HEK293 (cell line): Measurements from ENCODE around the gene PTGDR2.

Experiments
- CTCF ChIA-PET: fragments of 350-600 bp; formaldehyde crosslinking; extraction: SDS; loops from one replicate; lab custom pipeline; 2021; ENCODE audit warnings: antibody characterized with exemption; lab: Yijun Ruan, JAX
- POLR2A ChIA-PET: fragments of 300-600 bp; formaldehyde crosslinking; extraction: SDS; loops from one replicate; lab custom pipeline; 2020; ENCODE audit warnings: antibody characterized with exemption, inconsistent platforms; lab: Yijun Ruan, JAX
- H3K27ac ChIP-seq: fragments of 200-500 bp; sonication (Bioruptor generic); 2 replicates; pipeline ENCODE4 v1.5.1; 2014; ENCODE audit warnings: low read depth, low read length, control low read depth, inconsistent platforms; ENCODE audit errors: extremely low read depth
- H3K36me3 ChIP-seq, 2 experiments: fragments of 200-500 bp in 1 of 2; sonication (Bioruptor generic) in 1 of 2; 1 replicate in 1 of 2; 2 replicates in 1 of 2; pipeline ENCODE4 v1.5.1; 2014 to 2017; ENCODE audit warnings: inconsistent platforms in 2 of 2, low read length in 2 of 2; ENCODE audit not compliant: control insufficient read depth in 2 of 2, insufficient read depth in 1 of 2
- H3K4me1 ChIP-seq: fragments of 200-500 bp; sonication (Bioruptor generic); 2 replicates; pipeline ENCODE4 v1.5.1; 2014; ENCODE audit warnings: mild to moderate bottlenecking, low read length, inconsistent platforms; ENCODE audit not compliant: control insufficient read depth, insufficient read depth
- H3K4me3 ChIP-seq: 2 replicates; pipeline ENCODE4 v1.5.1; 2011; ENCODE audit warnings: low read depth, mild to moderate bottlenecking, control low read depth, low read length, moderate library complexity
- H3K9me3 ChIP-seq: fragments of 200-500 bp; sonication (Bioruptor generic); 2 replicates; pipeline ENCODE4 v1.5.1; 2014; ENCODE audit warnings: low read depth, low read length, inconsistent platforms; ENCODE audit not compliant: control insufficient read depth, insufficient read depth
- YY1 ChIP-seq: fragments of 450-650 bp; formaldehyde crosslinking; IDR thresholded peaks from 2 replicates; pipeline ENCODE4 v1.5.1; 2018; ENCODE audit warnings: missing biosample characterization, missing genetic modification characterization
- ZFHX2 ChIP-seq: fragments of 450-650 bp; formaldehyde crosslinking; conservative IDR thresholded peaks from 2 replicates; pipeline ENCODE4 v1.5.1; 2016; ENCODE audit warnings: missing biosample characterization, missing genetic modification characterization
- ZNF175 ChIP-seq: fragments of 450-650 bp; formaldehyde crosslinking; IDR thresholded peaks from 2 replicates; pipeline ENCODE4 v1.5.1; 2016; ENCODE audit warnings: missing biosample characterization, missing genetic modification characterization
- ZNF266 ChIP-seq: fragments of 450-650 bp; formaldehyde crosslinking; IDR thresholded peaks from 2 replicates; pipeline ENCODE4 v1.5.1; 2016; ENCODE audit warnings: missing biosample characterization, missing genetic modification characterization, low read depth
- ZNF391 ChIP-seq: fragments of 450-650 bp; formaldehyde crosslinking; IDR thresholded peaks from 2 replicates; pipeline ENCODE4 v1.5.1; 2016; ENCODE audit warnings: low read depth, missing biosample characterization, missing genetic modification characterization, borderline replicate concordance
- ZNF433 ChIP-seq: fragments of 450-650 bp; formaldehyde crosslinking; IDR thresholded peaks from 2 replicates; pipeline ENCODE4 v1.5.1; 2016; ENCODE audit warnings: missing biosample characterization, missing genetic modification characterization, low read depth
- ZNF514 ChIP-seq: fragments of 450-650 bp; formaldehyde crosslinking; IDR thresholded peaks from 2 replicates; pipeline ENCODE4 v1.5.1; 2016; ENCODE audit warnings: missing biosample characterization, missing genetic modification characterization
- ZNF76 ChIP-seq: fragments of 450-650 bp; formaldehyde crosslinking; IDR thresholded peaks from 2 replicates; pipeline ENCODE4; 2016; ENCODE audit warnings: low read depth, missing biosample characterization, missing genetic modification characterization, borderline replicate concordance
- ZNF768 ChIP-seq: fragments of 450-650 bp; formaldehyde crosslinking; IDR thresholded peaks from 2 replicates; pipeline ENCODE4 v1.5.1; 2018; ENCODE audit warnings: missing biosample characterization, mild to moderate bottlenecking, missing genetic modification characterization
- ZSCAN16 ChIP-seq: fragments of 450-650 bp; formaldehyde crosslinking; IDR thresholded peaks from 2 replicates; pipeline ENCODE4 v1.5.1; 2016; ENCODE audit warnings: missing biosample characterization, missing genetic modification characterization
- TF ChIP-seq, protein P1 (sequence below): fragments of 450-650 bp; formaldehyde crosslinking; IDR thresholded peaks from 2 replicates; pipeline ENCODE4; 2016; ENCODE audit warnings: missing biosample characterization, missing genetic modification characterization
- TF ChIP-seq, protein P2 (sequence below): fragments of 450-650 bp; formaldehyde crosslinking; IDR thresholded peaks from 2 replicates; pipeline ENCODE4 v1.5.0; 2017; ENCODE audit warnings: missing biosample characterization, missing genetic modification characterization, borderline replicate concordance
- TF ChIP-seq, protein P3 (sequence below): fragments of 450-650 bp; formaldehyde crosslinking; conservative IDR thresholded peaks from 2 replicates; pipeline ENCODE4 v1.5.1; 2016; ENCODE audit warnings: low read depth, missing biosample characterization, missing genetic modification characterization
- TF ChIP-seq, protein P4 (sequence below): fragments of 450-650 bp; formaldehyde crosslinking; IDR thresholded peaks from 2 replicates; pipeline ENCODE4 v1.5.1; 2017; ENCODE audit warnings: missing biosample characterization, missing genetic modification characterization

The PTGDR2 gene

DNA sequence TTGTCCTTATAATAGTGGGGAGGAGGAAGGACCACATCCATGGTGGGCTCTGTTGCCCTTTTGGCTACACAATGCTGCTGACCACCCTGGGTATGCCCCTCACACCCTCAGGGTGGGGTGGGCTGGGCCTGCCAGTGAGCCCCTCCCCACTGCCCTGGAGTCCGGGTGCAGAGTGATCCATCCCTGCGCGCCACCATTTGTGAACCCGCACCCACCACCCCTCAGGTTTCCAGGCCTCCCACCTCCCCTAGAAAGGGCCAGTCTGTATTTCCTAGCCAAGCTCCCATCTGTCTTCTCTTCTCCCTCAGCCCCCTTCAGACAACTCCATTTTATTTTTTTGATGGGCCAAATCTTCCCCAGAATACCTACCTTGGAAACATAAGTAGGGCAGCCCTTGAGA, 45.6 kb downstream of the PTGDR2 start:
- no peak overlapping the region for H3K4me3 ChIP-seq
- no peaks in the 10 kb centered on the region for H3K4me1 ChIP-seq
- H3K36me3 ChIP-seq = no peaks in the 10 kb centered on the region
- CTCF ChIA-PET = interaction anchor here (0.6 kb wide), 1 partner anchor 9 kb away, joined by 3 read pairs; no protein-coding TSS in a partner anchor
- no peak for TF ChIP-seq ZNF391 (tag by site-specific recombination)
- no peak for TF ChIP-seq ZNF175
- no peaks in the 10 kb centered on the region for H3K9me3 ChIP-seq
- POLR2A ChIA-PET = no interaction called here
- no peak overlapping the region for H3K27ac ChIP-seq

DNA sequence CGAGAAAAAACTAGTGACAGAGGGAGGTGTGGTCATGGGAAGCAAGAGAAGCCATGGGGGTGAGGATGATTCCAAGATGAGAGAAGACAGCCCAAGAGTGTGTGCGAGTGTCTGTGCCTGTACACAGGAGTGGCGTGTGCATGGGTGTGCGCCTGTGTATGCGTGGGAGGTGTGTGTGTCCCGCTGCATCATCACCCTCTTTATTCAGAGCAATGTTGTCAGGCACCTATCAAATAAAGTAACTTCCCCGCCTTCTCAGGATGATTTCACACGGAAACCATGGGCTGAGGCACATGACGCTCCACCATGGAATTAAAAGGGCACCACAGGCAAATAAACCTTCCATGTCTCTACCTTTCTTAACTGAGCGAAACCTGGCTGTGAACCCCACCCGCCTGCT, 46.1 kb downstream of the PTGDR2 start:
- ChIA-PET CTCF (interaction anchor here (0.6 kb wide), 1 partner anchor 10 kb away, joined by 3 read pairs; no protein-coding TSS in a partner anchor), POLR2A (no interaction called here)
- TF ChIP-seq, protein P1, sequence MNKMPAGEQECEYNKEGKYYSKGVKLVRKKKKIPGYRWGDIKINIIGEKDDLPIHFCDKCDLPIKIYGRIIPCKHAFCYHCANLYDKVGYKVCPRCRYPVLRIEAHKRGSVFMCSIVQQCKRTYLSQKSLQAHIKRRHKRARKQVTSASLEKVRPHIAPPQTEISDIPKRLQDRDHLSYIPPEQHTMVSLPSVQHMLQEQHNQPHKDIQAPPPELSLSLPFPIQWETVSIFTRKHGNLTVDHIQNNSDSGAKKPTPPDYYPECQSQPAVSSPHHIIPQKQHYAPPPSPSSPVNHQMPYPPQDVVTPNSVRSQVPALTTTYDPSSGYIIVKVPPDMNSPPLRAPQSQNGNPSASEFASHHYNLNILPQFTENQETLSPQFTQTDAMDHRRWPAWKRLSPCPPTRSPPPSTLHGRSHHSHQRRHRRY (tag by site-specific recombination) = no peak
- 0 out of 2 replicates have a peak, but pooled peaks have one; percentile 11 for TF ChIP-seq ZFHX2 (tag by site-specific recombination)
- no peak overlapping the region for H3K4me3 ChIP-seq
- H3K36me3 ChIP-seq = no peaks in the 10 kb centered on the region
- no peaks in the 10 kb centered on the region for H3K4me1 ChIP-seq
- no peaks in the 10 kb centered on the region for H3K9me3 ChIP-seq
- H3K27ac ChIP-seq = no peak overlapping the region

DNA sequence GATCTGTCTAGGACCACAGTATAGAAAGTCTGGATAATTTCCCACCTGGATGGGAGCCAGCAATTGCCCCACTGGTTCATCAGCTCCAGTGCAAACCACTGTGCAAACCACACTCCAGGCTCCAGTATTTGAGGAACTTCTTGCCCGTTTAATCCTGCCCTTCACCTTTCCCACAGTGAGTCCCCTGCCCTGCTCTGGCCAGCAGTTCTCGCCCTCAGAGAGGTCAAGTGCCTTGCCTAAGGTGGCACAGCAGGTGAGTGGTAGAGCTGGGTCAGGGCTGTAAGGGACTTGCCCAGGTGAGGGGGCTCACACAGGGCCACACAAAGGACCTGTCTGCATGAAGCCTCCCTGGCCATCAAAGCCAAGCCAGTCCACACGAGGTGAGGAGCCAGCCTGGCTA, 46.5 kb downstream of the PTGDR2 start:
- Histone ChIP-seq H3K4me3 (no peak overlapping the region), H3K27ac (no peak overlapping the region), H3K36me3 (no peaks in the 10 kb centered on the region), H3K4me1 (no peaks in the 10 kb centered on the region), H3K9me3 (no peaks in the 10 kb centered on the region)
- no peak for TF ChIP-seq ZNF76
- 0 out of 2 replicates have a peak, but pooled peaks have one; percentile 15 for TF ChIP-seq ZNF768
- ChIA-PET POLR2A (interaction anchor here (0.6 kb wide), 1 partner anchor 14 kb away, joined by 3 read pairs; no protein-coding TSS in a partner anchor), CTCF (interaction anchor here (1.1 kb wide), 1 partner anchor 22 kb away, joined by 4 read pairs; no protein-coding TSS in a partner anchor)

DNA sequence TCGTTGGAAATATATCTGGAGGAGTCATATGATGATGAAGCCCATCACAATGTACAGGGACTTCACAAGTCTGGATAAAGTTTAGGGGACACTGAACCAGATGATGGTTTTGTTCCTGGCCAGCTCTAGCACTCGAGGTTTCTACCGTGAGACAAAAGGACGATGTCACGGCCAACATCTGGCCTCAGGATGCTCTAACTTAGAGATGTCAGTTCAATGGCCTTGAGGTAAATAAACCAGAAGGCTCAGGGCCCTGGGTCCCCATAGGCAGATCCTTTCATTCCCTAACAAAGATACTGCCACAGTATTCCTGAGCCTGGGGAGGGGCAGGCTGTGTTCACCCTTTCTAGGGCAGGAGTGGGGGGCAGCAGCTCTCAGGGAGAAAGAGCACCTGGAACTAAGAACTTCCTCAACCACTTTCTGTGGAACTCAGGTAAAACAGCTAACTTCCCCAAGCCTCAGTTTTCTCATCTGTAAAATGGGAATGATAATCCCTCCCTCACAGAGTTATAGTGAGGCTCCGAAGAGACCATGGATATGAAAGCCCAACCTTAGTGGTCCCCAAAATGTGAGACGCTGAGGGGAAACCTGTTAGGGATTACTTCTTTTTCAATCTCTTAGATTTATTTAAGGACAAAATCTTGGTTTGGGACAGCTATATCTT, 52.3 kb downstream of the PTGDR2 start:
- ChIA-PET CTCF (interaction anchor here (0.7 kb wide), 1 partner anchor 27 kb away, joined by 3 read pairs; no protein-coding TSS in a partner anchor), POLR2A (no interaction called here)
- H3K4me1 ChIP-seq = no peaks in the 10 kb centered on the region
- H3K36me3 ChIP-seq = no peaks in the 10 kb centered on the region
- H3K27ac ChIP-seq = no peak overlapping the region
- H3K9me3 ChIP-seq = no peaks in the 10 kb centered on the region
- no peak overlapping the region for H3K4me3 ChIP-seq
- no peak for TF ChIP-seq ZNF768
- no peak for TF ChIP-seq YY1 (tag by site-specific recombination)
- TF ChIP-seq ZNF514 = no peak
- TF ChIP-seq ZSCAN16 (tag by site-specific recombination) = no peak
- TF ChIP-seq, protein P2, sequence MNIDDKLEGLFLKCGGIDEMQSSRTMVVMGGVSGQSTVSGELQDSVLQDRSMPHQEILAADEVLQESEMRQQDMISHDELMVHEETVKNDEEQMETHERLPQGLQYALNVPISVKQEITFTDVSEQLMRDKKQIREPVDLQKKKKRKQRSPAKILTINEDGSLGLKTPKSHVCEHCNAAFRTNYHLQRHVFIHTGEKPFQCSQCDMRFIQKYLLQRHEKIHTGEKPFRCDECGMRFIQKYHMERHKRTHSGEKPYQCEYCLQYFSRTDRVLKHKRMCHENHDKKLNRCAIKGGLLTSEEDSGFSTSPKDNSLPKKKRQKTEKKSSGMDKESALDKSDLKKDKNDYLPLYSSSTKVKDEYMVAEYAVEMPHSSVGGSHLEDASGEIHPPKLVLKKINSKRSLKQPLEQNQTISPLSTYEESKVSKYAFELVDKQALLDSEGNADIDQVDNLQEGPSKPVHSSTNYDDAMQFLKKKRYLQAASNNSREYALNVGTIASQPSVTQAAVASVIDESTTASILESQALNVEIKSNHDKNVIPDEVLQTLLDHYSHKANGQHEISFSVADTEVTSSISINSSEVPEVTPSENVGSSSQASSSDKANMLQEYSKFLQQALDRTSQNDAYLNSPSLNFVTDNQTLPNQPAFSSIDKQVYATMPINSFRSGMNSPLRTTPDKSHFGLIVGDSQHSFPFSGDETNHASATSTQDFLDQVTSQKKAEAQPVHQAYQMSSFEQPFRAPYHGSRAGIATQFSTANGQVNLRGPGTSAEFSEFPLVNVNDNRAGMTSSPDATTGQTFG (tag by site-specific recombination) = no peak
- TF ChIP-seq ZNF433 (tag by site-specific recombination) = no peak
- TF ChIP-seq, protein P3, sequence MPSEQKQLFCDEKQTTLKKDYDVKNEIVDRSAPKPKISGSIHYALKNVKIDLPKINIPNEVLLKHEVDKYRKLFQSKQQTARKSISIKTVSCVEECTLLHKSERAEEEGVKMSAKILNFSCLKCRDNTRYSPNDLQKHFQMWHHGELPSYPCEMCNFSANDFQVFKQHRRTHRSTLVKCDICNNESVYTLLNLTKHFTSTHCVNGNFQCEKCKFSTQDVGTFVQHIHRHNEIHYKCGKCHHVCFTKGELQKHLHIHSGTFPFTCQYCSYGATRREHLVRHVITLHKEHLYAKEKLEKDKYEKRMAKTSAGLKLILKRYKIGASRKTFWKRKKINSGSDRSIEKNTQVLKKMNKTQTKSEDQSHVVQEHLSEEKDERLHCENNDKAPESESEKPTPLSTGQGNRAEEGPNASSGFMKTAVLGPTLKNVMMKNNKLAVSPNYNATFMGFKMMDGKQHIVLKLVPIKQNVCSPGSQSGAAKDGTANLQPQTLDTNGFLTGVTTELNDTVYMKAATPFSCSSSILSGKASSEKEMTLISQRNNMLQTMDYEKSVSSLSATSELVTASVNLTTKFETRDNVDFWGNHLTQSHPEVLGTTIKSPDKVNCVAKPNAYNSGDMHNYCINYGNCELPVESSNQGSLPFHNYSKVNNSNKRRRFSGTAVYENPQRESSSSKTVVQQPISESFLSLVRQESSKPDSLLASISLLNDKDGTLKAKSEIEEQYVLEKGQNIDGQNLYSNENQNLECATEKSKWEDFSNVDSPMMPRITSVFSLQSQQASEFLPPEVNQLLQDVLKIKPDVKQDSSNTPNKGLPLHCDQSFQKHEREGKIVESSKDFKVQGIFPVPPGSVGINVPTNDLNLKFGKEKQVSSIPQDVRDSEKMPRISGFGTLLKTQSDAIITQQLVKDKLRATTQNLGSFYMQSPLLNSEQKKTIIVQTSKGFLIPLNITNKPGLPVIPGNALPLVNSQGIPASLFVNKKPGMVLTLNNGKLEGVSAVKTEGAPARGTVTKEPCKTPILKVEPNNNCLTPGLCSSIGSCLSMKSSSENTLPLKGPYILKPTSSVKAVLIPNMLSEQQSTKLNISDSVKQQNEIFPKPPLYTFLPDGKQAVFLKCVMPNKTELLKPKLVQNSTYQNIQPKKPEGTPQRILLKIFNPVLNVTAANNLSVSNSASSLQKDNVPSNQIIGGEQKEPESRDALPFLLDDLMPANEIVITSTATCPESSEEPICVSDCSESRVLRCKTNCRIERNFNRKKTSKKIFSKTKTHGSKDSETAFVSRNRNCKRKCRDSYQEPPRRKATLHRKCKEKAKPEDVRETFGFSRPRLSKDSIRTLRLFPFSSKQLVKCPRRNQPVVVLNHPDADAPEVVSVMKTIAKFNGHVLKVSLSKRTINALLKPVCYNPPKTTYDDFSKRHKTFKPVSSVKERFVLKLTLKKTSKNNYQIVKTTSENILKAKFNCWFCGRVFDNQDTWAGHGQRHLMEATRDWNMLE (tag by site-specific recombination) = no peak
- TF ChIP-seq ZNF266 (tag by site-specific recombination) = no peak
- TF ChIP-seq, protein P1 (tag by site-specific recombination) = no peak
- TF ChIP-seq, protein P4, sequence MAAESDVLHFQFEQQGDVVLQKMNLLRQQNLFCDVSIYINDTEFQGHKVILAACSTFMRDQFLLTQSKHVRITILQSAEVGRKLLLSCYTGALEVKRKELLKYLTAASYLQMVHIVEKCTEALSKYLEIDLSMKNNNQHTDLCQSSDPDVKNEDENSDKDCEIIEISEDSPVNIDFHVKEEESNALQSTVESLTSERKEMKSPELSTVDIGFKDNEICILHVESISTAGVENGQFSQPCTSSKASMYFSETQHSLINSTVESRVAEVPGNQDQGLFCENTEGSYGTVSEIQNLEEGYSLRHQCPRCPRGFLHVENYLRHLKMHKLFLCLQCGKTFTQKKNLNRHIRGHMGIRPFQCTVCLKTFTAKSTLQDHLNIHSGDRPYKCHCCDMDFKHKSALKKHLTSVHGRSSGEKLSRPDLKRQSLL (tag by site-specific recombination) = no peak
